ENCODE data around the gene NFE2L2. TPM values are rescaled to one million over a fixed set of nuclear protein-coding genes. Genes with fewer than 3 reads are reported as not detected.

NFE2L2 gene
- total RNA-seq, 2 experiments from 2014 or later, result 51.3 to 52.0 TPM

DNA sequence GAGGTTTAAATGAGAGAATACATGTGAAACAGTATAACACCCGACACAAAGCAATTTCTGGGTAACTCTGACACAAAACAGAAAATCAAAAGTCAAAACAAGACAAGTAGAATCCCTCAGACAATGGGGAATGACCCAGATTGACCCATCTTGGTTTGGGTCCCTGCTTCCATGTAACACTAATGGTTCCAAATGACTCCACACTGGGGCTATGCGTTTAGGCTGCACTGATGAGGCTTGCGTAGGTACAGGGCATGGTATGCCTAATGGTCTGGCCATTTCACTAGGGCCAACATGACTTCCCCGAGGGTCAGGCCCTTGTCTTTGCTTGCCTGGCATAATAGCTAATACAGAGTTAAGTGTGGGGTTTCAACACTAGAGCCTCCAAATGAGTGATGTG, 27.2 kb upstream of the NFE2L2 start:
- H3K27me3 Mint-ChIP-seq, result no peaks in the 10 kb centered on the region
- peak overlapping the region; percentile 16 for H3K27ac Mint-ChIP-seq
- peak; percentile 43 for DNase-seq
- POLR2A ChIA-PET, result interaction anchor here (1.0 to 4.6 kb wide), 2 partner anchors 19 to 28 kb away, joined by 3 to 27 read pairs; partner anchors contain the start of gene NFE2L2
- no peaks in the 10 kb centered on the region for H3K9me3 Mint-ChIP-seq
- intact Hi-C loops (cut with micrococcal nuclease), result loop anchor here (5.0 kb wide), 1 partner anchor 64 kb away; no protein-coding TSS in a partner anchor
- no peak overlapping the region for H3K4me3 Mint-ChIP-seq
- no peaks in the 10 kb centered on the region for H3K36me3 Mint-ChIP-seq
- peaks cover 35% of the 10 kb centered on the region for H3K4me1 Mint-ChIP-seq (ENCODE audit: low read depth)
- CTCF ChIA-PET, result interaction anchor here (1.3 to 6.0 kb wide), 5 partner anchors 9 to 128 kb away, joined by 4 to 99 read pairs (median 7); partner anchors contain the start of gene NFE2L2

GRCh38 chr2:177289824-177290628, 25.5 kb upstream of the NFE2L2 start:
- DNase-seq, result peak; percentile 43
- Mint-ChIP-seq H3K27ac (peak overlapping the region; percentile 87), H3K4me3 (no peak overlapping the region), H3K36me3 (no peaks in the 10 kb centered on the region), H3K27me3 (no peaks in the 10 kb centered on the region), H3K9me3 (no peaks in the 10 kb centered on the region), H3K4me1 (ENCODE audit: low read depth) (peaks cover 29% of the 10 kb centered on the region)
- ChIA-PET CTCF (interaction anchor here (0.6 to 1.4 kb wide), 4 partner anchors 10 to 125 kb away, joined by 3 to 4 read pairs (median 4); no protein-coding TSS in a partner anchor), POLR2A (interaction anchor here (2.2 to 4.6 kb wide), 2 partner anchors 25 to 26 kb away, joined by 8 to 27 read pairs; partner anchors contain the start of gene NFE2L2)
- intact Hi-C loops (cut with micrococcal nuclease), result loop anchor here (1.0 to 5.0 kb wide), 3 partner anchors 27 to 78 kb away; partner anchors contain the start of gene HNRNPA3

- Mint-ChIP-seq H3K36me3 (no peaks in the 10 kb centered on the region), H3K4me1 (ENCODE audit: low read depth) (peaks cover 29% of the 10 kb centered on the region), H3K27me3 (no peaks in the 10 kb centered on the region), H3K27ac (no peak overlapping the region), H3K4me3 (no peak overlapping the region), H3K9me3 (no peaks in the 10 kb centered on the region)
- no peak for DNase-seq
- ChIA-PET POLR2A (interaction anchor here (2.2 kb wide), 1 partner anchor 22 kb away, joined by 8 read pairs; the partner anchor contains the start of gene NFE2L2), CTCF (interaction anchor here (0.5 to 1.1 kb wide), 2 partner anchors 24 to 273 kb away, joined by 3 to 5 read pairs; no protein-coding TSS in a partner anchor)
- intact Hi-C loops (cut with micrococcal nuclease), result no loop called here
Observed at GRCh38 chr2:177287814-177288213, 23.3 kb upstream of the NFE2L2 start.

DNA sequence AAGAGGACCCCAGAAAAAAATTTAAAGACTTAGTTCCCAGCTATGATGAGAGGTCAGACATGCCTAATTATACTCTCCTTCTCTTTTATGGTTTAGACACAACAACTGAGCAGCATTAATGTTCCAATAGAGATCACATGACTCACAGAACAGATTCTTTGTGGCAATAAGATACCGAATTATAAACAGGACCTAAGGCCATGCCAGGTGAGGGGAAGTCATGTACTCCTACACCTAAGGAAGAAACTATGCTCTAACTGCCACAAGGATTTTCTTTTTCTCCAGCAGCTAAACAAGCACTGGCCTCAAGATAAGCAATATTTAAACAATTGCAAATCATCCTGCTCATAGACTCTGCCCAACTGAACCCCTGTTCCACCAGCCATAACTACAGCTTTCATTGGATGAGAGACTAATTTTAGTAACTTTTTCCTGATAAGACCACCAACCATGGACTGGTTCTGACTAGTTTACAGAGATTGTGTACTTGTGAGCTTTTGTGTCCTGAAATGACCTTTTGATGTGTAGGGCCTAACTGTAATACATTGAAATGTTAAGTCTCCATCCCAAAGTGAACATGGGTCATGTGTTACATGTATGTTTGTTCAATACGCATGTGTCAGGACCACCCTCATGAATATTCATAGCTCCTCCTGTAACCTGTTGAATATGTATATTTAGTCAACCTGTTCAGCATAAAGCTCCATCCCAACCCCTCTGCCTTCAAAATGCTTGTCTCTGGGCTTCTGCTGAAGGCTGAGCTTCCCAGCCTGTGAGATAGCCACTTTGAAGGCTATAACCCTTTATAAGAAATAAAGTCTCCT, 21.6 kb upstream of the NFE2L2 start:
- Mint-ChIP-seq H3K27me3 (no peaks in the 10 kb centered on the region), H3K9me3 (no peaks in the 10 kb centered on the region), H3K27ac (no peak overlapping the region), H3K4me1 (ENCODE audit: low read depth) (peaks cover 13% of the 10 kb centered on the region), H3K4me3 (no peak overlapping the region), H3K36me3 (no peaks in the 10 kb centered on the region)
- CTCF ChIA-PET, result interaction anchor here (0.6 to 1.0 kb wide), 3 partner anchors 121 to 137 kb away, joined by 3 to 5 read pairs (median 3); no protein-coding TSS in a partner anchor
- POLR2A ChIA-PET, result no interaction called here
- no peak for DNase-seq
- intact Hi-C loops (cut with micrococcal nuclease), result no loop called here

DNA sequence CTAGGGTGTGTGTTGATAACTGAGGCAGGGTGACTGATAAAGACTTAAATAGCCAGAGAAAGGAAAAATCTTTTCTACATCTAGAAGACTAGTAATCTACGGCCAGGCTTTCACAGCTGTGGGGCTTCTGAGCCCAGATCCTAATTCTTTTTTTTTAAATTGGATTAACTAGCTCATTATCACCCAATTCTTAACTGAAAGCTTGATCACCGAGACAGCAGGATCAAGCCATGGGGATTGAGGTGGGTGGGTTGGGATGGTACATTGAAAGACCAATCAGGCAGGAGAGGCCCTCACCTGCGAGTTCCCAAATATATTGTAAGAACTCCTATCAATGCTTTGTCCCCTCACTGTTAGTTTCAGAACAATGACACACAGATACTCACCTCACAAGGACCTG, 20.0 kb upstream of the NFE2L2 start:
- intact Hi-C loops (cut with micrococcal nuclease), result no loop called here
- Mint-ChIP-seq H3K36me3 (no peaks in the 10 kb centered on the region), H3K4me3 (no peak overlapping the region), H3K27me3 (no peaks in the 10 kb centered on the region), H3K9me3 (no peaks in the 10 kb centered on the region), H3K4me1 (ENCODE audit: low read depth) (peaks cover 2% of the 10 kb centered on the region), H3K27ac (no peak overlapping the region)
- POLR2A ChIA-PET, result no interaction called here
- DNase-seq, result no peak
- CTCF ChIA-PET, result no interaction called here

DNA sequence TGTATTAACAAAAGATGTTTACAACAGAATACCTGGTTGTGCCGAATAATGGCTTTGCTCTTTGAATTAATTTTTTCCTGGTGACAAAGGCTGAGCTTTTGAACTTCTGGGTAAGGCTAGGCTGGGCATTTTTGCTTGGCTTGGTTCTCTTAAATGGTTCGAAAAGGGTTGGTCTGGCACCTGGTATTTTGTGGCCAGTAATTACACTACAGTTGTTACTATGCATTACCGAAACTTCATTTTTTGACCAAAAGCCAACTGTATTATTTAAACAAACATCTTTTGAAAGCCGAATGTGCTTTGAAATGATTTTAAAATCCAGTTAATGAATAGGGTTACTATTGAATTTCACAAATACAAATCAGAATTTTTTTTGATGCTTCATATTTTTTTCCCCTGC, 19.4 kb upstream of the NFE2L2 start:
- H3K27me3 Mint-ChIP-seq, result no peaks in the 10 kb centered on the region
- no peak overlapping the region for H3K27ac Mint-ChIP-seq
- no peak for DNase-seq
- ChIA-PET CTCF (interaction anchor here (0.8 to 3.6 kb wide), 3 partner anchors 12 to 119 kb away, joined by 4 to 15 read pairs (median 9); no protein-coding TSS in a partner anchor), POLR2A (interaction anchor here (1.9 kb wide), 1 partner anchor 19 kb away, joined by 7 read pairs; the partner anchor contains the start of gene NFE2L2)
- no peaks in the 10 kb centered on the region for H3K9me3 Mint-ChIP-seq
- intact Hi-C loops (cut with micrococcal nuclease), result no loop called here
- no peaks in the 10 kb centered on the region for H3K4me1 Mint-ChIP-seq (ENCODE audit: low read depth)
- no peak overlapping the region for H3K4me3 Mint-ChIP-seq
- no peaks in the 10 kb centered on the region for H3K36me3 Mint-ChIP-seq

DNA sequence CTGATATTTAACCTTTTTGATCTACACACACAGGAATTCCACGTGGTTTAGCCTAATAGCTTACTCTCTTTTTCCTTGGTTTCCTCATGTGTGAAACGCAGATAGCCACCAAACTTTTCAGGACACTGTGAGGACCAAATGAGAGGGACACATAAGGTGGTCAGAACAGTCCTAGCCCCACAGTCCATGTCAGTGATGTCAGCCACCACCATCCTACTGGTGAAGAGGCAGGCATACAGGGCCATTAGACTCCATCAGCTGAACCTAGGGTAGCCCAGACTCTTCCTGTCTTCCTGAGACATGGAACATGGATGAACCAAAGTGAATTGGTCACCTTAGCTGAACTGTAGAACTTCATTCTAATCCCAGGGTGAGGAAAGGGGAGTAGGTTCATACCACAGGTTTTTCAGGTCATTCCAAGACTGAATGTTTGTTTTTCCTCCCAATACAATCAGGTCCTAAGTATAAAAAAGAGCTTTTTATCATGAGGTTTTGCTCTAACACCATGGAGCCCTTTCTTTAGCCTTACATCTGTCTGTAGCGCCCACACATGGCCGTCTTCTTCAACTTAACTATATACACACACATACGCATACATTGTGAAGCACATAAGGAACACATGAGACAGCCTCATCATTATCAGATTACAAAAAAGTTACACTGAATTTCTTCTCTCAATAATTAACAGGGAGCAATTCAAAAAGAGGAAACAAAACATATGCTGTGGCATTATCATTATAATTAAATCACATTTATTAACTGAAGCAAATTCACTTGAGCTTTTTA, 18.5 kb upstream of the NFE2L2 start:
- no peak overlapping the region for H3K4me3 Mint-ChIP-seq
- no peaks in the 10 kb centered on the region for H3K4me1 Mint-ChIP-seq (ENCODE audit: low read depth)
- DNase-seq, result no peak
- POLR2A ChIA-PET, result interaction anchor here (1.9 kb wide), 1 partner anchor 18 kb away, joined by 7 read pairs; the partner anchor contains the start of gene NFE2L2
- no peaks in the 10 kb centered on the region for H3K27me3 Mint-ChIP-seq
- H3K9me3 Mint-ChIP-seq, result no peaks in the 10 kb centered on the region
- no peaks in the 10 kb centered on the region for H3K36me3 Mint-ChIP-seq
- intact Hi-C loops (cut with micrococcal nuclease), result no loop called here
- CTCF ChIA-PET, result interaction anchor here (0.5 to 3.6 kb wide), 4 partner anchors 10 to 124 kb away, joined by 3 to 15 read pairs (median 8); no protein-coding TSS in a partner anchor
- no peak overlapping the region for H3K27ac Mint-ChIP-seq

DNA sequence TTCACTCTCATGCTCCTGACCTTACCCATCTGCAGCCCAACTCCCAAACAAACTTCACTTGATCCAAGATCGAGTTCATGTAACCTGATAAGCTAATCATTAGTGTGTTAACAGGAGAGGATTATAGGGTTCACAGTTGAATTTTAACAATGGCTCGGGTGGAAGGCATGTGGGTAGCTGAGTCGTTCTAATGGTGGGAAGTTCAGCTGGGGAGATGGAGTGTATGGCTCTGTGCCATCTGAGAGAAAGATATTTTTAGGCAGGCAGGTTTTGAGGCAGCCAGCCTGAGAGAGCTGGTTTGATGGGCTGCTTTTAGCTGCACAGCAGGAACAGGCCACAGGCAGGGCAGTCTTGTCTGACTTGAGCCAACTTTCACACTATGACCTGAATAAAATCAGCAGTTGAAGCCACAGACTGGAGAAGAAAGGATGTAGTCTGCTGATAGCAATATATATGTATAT, 17.7 kb upstream of the NFE2L2 start:
- POLR2A ChIA-PET, result interaction anchor here (1.9 kb wide), 1 partner anchor 18 kb away, joined by 7 read pairs; the partner anchor contains the start of gene NFE2L2
- Mint-ChIP-seq H3K36me3 (no peaks in the 10 kb centered on the region), H3K4me3 (no peak overlapping the region), H3K9me3 (no peaks in the 10 kb centered on the region), H3K4me1 (ENCODE audit: low read depth) (no peaks in the 10 kb centered on the region), H3K27me3 (no peaks in the 10 kb centered on the region), H3K27ac (no peak overlapping the region)
- intact Hi-C loops (cut with micrococcal nuclease), result no loop called here
- CTCF ChIA-PET, result interaction anchor here (0.7 to 3.6 kb wide), 4 partner anchors 11 to 118 kb away, joined by 5 to 15 read pairs (median 8); no protein-coding TSS in a partner anchor
- DNase-seq, result no peak

DNA sequence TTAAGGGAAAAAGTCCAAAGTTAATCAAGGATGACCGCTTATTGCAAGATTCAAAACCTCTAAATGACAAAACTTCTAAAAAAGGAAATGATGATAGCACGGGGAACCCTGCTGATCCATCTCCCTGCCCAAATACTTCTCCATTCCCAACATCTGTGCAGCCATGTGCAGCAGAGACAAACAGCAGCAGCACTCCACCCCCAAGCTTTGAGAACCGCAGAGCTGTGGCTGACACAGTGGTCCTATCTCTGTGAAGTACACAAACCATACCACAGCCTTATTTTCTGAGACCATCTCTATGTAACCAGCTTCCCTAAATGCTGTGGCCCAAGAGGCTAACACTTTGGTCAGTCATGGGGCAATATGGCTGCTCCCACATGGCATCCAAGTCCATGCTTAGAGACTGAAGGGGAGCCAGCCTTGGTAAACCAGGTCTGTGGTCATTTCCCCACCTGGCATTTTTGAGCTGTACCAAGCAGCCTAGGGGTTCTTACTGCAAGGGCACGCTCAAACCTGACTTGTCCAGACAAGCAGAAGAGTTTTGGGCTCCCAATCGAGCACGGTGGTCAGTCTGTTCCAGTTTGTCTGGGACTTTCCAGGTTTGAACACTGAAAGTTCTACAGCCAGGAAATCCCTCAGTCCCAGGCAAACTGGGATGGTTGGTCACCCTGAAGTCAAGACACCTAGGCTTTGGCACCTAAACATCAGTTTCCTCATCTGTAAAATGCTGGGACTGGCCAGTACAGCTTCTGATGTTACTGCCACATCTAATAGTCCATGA, 17.1 kb upstream of the NFE2L2 start:
- DNase-seq, result no peak
- H3K4me1 Mint-ChIP-seq (ENCODE audit: low read depth), result no peaks in the 10 kb centered on the region
- H3K9me3 Mint-ChIP-seq, result no peaks in the 10 kb centered on the region
- CTCF ChIA-PET, result interaction anchor here (0.7 to 3.6 kb wide), 3 partner anchors 15 to 117 kb away, joined by 5 to 15 read pairs (median 9); no protein-coding TSS in a partner anchor
- H3K27me3 Mint-ChIP-seq, result no peaks in the 10 kb centered on the region
- no peaks in the 10 kb centered on the region for H3K36me3 Mint-ChIP-seq
- intact Hi-C loops (cut with micrococcal nuclease), result no loop called here
- H3K4me3 Mint-ChIP-seq, result no peak overlapping the region
- H3K27ac Mint-ChIP-seq, result no peak overlapping the region
- POLR2A ChIA-PET, result no interaction called here

DNA sequence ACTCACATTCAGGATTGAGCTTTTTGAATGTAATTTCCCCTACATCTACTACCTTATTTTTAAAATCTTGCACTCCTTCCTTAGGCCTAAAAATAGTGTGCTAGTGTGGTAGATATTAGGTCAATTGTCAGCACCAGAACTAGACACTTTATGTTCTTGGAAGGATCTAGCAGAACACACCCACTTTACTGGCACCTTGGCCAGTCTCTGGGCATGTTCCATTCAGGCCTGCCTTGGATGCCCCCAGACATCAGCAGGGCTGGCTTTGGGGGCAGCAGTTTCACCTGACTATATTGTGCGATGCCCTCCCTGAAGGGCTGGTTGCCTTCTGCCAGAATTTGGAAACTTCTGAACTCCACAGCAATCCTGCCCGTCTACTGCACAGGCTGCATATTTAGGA, 15.3 kb upstream of the NFE2L2 start:
- intact Hi-C loops (cut with micrococcal nuclease), result no loop called here
- Mint-ChIP-seq H3K27ac (no peak overlapping the region), H3K4me3 (no peak overlapping the region), H3K9me3 (no peaks in the 10 kb centered on the region), H3K27me3 (no peaks in the 10 kb centered on the region), H3K36me3 (no peaks in the 10 kb centered on the region), H3K4me1 (ENCODE audit: low read depth) (no peaks in the 10 kb centered on the region)
- POLR2A ChIA-PET, result no interaction called here
- DNase-seq, result no peak
- CTCF ChIA-PET, result interaction anchor here (0.6 to 1.3 kb wide), 3 partner anchors 9 to 852 kb away, joined by 3 to 4 read pairs (median 3); no protein-coding TSS in a partner anchor
